Muscle layer of colon (tissue), 2 donors: ENCODE results near the gene KXD1.
A peak's percentile ranks its signal among the peaks of the same experiment; 100 is the strongest.
"Not testable (repeated sequence)": the region's sequence is repeated elsewhere in the genome, so short reads cannot be mapped to it uniquely, and the experiment has no call there.

Experiments used
- H3K27ac ChIP-seq: one replicate; pipeline ENCODE4 v1.7.0; 2013; ENCODE audit warnings: low read depth, mild to moderate bottlenecking, low read length, moderate library complexity
- H3K27me3 ChIP-seq, 2 donors: one replicate each; pipeline ENCODE4 v1.7.0; 2013; ENCODE audit warnings: low read length in 2 of 2, mild to moderate bottlenecking in 2 of 2; ENCODE audit not compliant: insufficient read depth in 2 of 2, control insufficient read depth in 1 of 2
- H3K36me3 ChIP-seq: one replicate; pipeline ENCODE4 v1.7.0; 2013; ENCODE audit warnings: mild to moderate bottlenecking, low read length; ENCODE audit not compliant: insufficient read depth
- H3K4me1 ChIP-seq: one replicate; pipeline ENCODE4 v1.7.0; 2013; ENCODE audit warnings: mild to moderate bottlenecking, low read length; ENCODE audit not compliant: insufficient read depth
- H3K4me3 ChIP-seq, 2 donors: one replicate each; pipeline ENCODE4 v1.7.0; 2013; ENCODE audit warnings: low read length in 2 of 2, low read depth in 1 of 2, mild to moderate bottlenecking in 1 of 2, moderate library complexity in 1 of 2
- H3K9ac ChIP-seq: one replicate; pipeline ENCODE4 v1.7.0; 2013; ENCODE audit warnings: low read length
- H3K9me3 ChIP-seq: one replicate; pipeline ENCODE4 v1.7.0; 2013; ENCODE audit warnings: mild to moderate bottlenecking, low read length
- donor health status: abdominal sarcoma.
- donor health status: Adenocarcinoma of cecum.

KXD1 gene

GRCh38 chr19:18521692-18522123 is 36.0 kb upstream of the KXD1 start, which contains the start of gene ELL:
Gene ELL (minus strand): TSS chr19:18522070. CDS start chr19:18522055, 15 bp downstream.
- no peaks in the 10 kb centered on the region for H3K9me3 ChIP-seq
- H3K27me3 ChIP-seq, result no peaks in the 10 kb centered on the region
- H3K4me1 ChIP-seq, result peaks cover 13% of the 10 kb centered on the region
- H3K36me3 ChIP-seq, result no peaks in the 10 kb centered on the region
- peak within 1 kb of the TSS; percentile 94 to 99 for H3K4me3 ChIP-seq
- peak within 1 kb of the TSS; percentile 95 for H3K9ac ChIP-seq
- H3K27ac ChIP-seq, result peak within 1 kb of the TSS; percentile 94

- Histone ChIP-seq H3K4me3 (peak overlapping the region; percentile 94 to 99), H3K4me1 (peaks cover 13% of the 10 kb centered on the region), H3K9ac (no peak overlapping the region), H3K9me3 (no peaks in the 10 kb centered on the region), H3K27ac (peak overlapping the region; percentile 94), H3K27me3 (no peaks in the 10 kb centered on the region), H3K36me3 (no peaks in the 10 kb centered on the region)
These were observed 35.4 kb upstream of the KXD1 start for GRCh38 chr19:18522124-18522861.

GRCh38 chr19:18522862-18523440 is 34.7 kb upstream of the KXD1 start:
- not testable (repeated sequence) for H3K4me3 ChIP-seq, H3K36me3 ChIP-seq, H3K9me3 ChIP-seq, H3K9ac ChIP-seq, H3K27me3 ChIP-seq, H3K27ac ChIP-seq
- H3K4me1 ChIP-seq, result peaks cover 13% of the 10 kb centered on the region

- Histone ChIP-seq H3K27ac (no peak overlapping the region), H3K27me3 (no peaks in the 10 kb centered on the region), H3K9ac (no peak overlapping the region), H3K4me1 (peaks cover 13% of the 10 kb centered on the region), H3K9me3 (no peaks in the 10 kb centered on the region), H3K4me3 (no peak overlapping the region), H3K36me3 (no peaks in the 10 kb centered on the region)
These were observed 33.8 kb upstream of the KXD1 start for GRCh38 chr19:18523841-18524240.

- no peak overlapping the region for H3K4me3 ChIP-seq
- no peak overlapping the region for H3K9ac ChIP-seq
- H3K9me3 ChIP-seq, result no peaks in the 10 kb centered on the region
- H3K36me3 ChIP-seq, result peaks cover 2% of the 10 kb centered on the region
- H3K27ac ChIP-seq, result no peak overlapping the region
- no peaks in the 10 kb centered on the region for H3K27me3 ChIP-seq
- H3K4me1 ChIP-seq, result no peaks in the 10 kb centered on the region
These were observed 31.4 kb upstream of the KXD1 start for GRCh38 chr19:18526316-18526715.

- Histone ChIP-seq H3K9me3 (no peaks in the 10 kb centered on the region), H3K4me3 (no peak overlapping the region), H3K4me1 (no peaks in the 10 kb centered on the region), H3K27me3 (no peaks in the 10 kb centered on the region), H3K9ac (no peak overlapping the region), H3K36me3 (peaks cover 20% of the 10 kb centered on the region), H3K27ac (no peak overlapping the region)
These were observed 27.9 kb upstream of the KXD1 start for GRCh38 chr19:18529782-18530181.

GRCh38 chr19:18531485-18531884 is 26.2 kb upstream of the KXD1 start:
- no peak overlapping the region for H3K9ac ChIP-seq
- no peaks in the 10 kb centered on the region for H3K27me3 ChIP-seq
- peaks cover 26% of the 10 kb centered on the region for H3K36me3 ChIP-seq
- H3K4me3 ChIP-seq, result no peak overlapping the region
- no peaks in the 10 kb centered on the region for H3K4me1 ChIP-seq
- H3K9me3 ChIP-seq, result no peaks in the 10 kb centered on the region
- no peak overlapping the region for H3K27ac ChIP-seq

- Histone ChIP-seq H3K27me3 (no peaks in the 10 kb centered on the region), H3K36me3 (peaks cover 35% of the 10 kb centered on the region), H3K9ac (no peak overlapping the region), H3K9me3 (no peaks in the 10 kb centered on the region), H3K27ac (no peak overlapping the region), H3K4me3 (no peak overlapping the region), H3K4me1 (no peaks in the 10 kb centered on the region)
These were observed 25.3 kb upstream of the KXD1 start for GRCh38 chr19:18532168-18532890.

GRCh38 chr19:18533058-18533457 is 24.6 kb upstream of the KXD1 start:
- Histone ChIP-seq H3K36me3 (peaks cover 41% of the 10 kb centered on the region), H3K27me3 (no peaks in the 10 kb centered on the region), H3K27ac (no peak overlapping the region), H3K4me3 (no peak overlapping the region), H3K9ac (no peak overlapping the region), H3K4me1 (no peaks in the 10 kb centered on the region), H3K9me3 (no peaks in the 10 kb centered on the region)

GRCh38 chr19:18536475-18536874 is 21.2 kb upstream of the KXD1 start:
- Histone ChIP-seq H3K27me3 (no peaks in the 10 kb centered on the region), H3K4me1 (no peaks in the 10 kb centered on the region), H3K36me3 (peaks cover 54% of the 10 kb centered on the region), H3K4me3 (no peak overlapping the region), H3K27ac (no peak overlapping the region), H3K9ac (no peak overlapping the region), H3K9me3 (no peaks in the 10 kb centered on the region)

GRCh38 chr19:18537431-18537830 is 20.2 kb upstream of the KXD1 start:
- Histone ChIP-seq H3K4me3 (no peak overlapping the region), H3K4me1 (peaks cover 7% of the 10 kb centered on the region), H3K9ac (no peak overlapping the region), H3K36me3 (peaks cover 45% of the 10 kb centered on the region), H3K27me3 (no peaks in the 10 kb centered on the region), H3K9me3 (no peaks in the 10 kb centered on the region), H3K27ac (no peak overlapping the region)
